ENCODE results near the gene TEX52.

TEX52 gene

DNA sequence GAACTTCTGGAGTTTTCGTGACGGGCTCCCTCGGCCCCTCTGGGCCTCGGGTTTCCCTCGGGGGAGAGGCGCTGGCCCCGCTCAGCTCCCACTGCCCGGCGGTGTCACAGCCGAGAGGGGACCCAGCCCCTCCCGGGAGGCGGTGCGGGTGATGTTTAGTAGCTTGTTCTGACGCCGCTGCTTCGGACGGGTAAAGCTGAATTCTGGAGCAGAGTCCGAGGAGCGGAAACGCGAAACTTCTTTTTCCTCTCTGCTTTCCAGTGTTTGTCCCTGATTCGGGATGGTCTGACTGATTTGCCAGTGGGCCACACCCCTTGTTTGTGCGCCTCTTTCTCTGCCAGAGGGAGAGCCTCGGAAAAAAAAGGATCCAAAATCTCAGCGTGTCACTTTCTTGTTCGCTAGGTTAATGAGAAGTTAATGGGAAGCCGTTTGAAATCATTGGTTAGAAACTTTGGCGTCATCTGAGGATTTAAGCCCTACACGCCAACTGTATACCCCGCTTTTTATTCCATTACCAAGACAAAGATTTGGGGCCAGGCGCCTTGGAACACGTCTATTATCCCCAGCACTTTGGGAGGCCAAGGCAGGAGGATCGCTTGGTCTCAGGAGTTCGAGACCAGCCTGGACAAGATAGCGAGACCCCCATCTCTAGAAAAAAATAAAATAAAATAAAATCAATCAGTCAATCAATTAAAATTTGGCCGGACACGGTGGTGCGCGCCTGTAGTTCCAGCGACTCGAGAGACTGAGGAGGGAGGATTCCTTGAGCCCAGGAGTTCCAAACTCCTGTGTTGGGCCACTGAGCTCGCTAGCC lies 34.6 kb upstream of the TEX52 start:
- peaks cover 0 to 18% (median 0%) of the 10 kb centered on the region in 11 experiments; a peak in 4 of 22 replicates for H4K20me1 ChIP-seq
- no peaks in the 10 kb centered on the region for H3K27me3 ChIP-seq
- peak overlapping the region; percentile 77 to 90 (median 86) for H3K4me3 ChIP-seq
- no peaks in the 10 kb centered on the region for H3K9me3 ChIP-seq (replicated peaks in 1 of 11)
- peak overlapping the region; percentile 77 to 90 (median 85) for H3K9ac ChIP-seq
- TF ChIP-seq Cebpa-rat (IDR thresholded peaks at IDR 0.05) = no peak
- H3K27ac ChIP-seq = peak overlapping the region; percentile 26 to 84 (median 72); a peak in 21 of 22 replicates
- H3K4me2 ChIP-seq = peak overlapping the region; percentile 79 to 94 (median 89)
- H3K36me3 ChIP-seq = peaks cover 23 to 34% (median 30%) of the 10 kb centered on the region in 11 experiments; a peak in 21 of 22 replicates
- peaks cover 17 to 27% (median 25%) of the 10 kb centered on the region in 10 experiments for H3K4me1 ChIP-seq

DNA sequence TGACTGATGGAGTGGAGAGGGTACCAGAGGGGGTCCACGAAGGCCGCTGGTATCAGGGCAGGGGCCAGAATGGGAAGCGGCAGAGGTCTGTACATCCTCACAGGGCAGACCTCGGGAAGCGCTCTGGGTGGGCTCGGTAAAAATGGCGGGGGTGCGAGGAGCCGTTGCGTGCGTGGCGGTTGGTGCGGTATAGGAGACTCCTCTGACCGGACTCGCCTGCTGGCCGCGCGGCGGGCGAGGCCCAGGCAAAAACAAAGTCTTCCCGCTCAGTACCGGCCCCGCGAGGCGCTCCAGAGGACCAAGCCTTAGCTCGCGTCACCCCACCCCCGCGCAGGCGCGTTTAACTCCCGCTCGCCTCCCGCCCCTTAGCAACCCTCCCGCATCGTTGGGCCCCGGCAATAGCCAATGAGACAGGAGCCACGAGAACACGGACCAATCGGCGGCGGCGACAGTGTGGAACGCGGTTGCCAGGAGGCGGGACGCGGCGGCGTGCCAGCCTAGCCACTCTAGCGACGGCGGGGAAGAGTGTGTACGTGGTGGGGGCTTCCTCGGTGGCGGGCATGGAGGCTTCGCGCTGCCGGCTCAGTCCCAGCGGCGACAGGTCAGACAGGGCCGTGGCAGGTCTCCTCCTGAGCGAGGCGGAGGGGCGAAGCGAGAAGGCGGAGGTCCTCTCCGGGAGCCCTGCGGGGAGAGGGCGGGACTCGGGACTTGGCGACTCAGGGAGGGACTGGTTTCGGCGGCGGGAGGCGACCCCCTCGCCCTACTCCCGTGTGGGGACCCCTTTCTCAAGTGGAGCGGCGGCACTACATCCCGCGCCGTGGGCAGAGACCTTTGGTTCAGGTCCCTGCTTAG lies 33.8 kb upstream of the TEX52 start, which contains the start of gene TULP3:
TSS of gene TULP3 (plus strand) at position 504 of the 852 bp plus-strand sequence. CDS start at position 561, 57 bp downstream.
- H3K9me3 ChIP-seq (replicated peaks in 1 of 11) = no peaks in the 10 kb centered on the region
- H3K27ac ChIP-seq = peak within 1 kb of the TSS; percentile 26 to 84 (median 74); a peak in 21 of 22 replicates
- peak within 1 kb of the TSS; percentile 79 to 94 (median 89) for H3K4me2 ChIP-seq
- peak within 1 kb of the TSS; percentile 77 to 90 (median 86) for H3K4me3 ChIP-seq
- peaks cover 31 to 43% (median 39%) of the 10 kb centered on the region in 11 experiments; a peak in 21 of 22 replicates for H3K36me3 ChIP-seq
- H3K4me1 ChIP-seq = peaks cover 17 to 27% (median 25%) of the 10 kb centered on the region in 10 experiments
- TF ChIP-seq Cebpa-rat (IDR thresholded peaks at IDR 0.05) = no peak
- peak within 1 kb of the TSS; percentile 77 to 90 (median 85) for H3K9ac ChIP-seq
- no peaks in the 10 kb centered on the region for H3K27me3 ChIP-seq
- H4K20me1 ChIP-seq = peaks cover 0 to 22% (median 0%) of the 10 kb centered on the region in 11 experiments; a peak in 5 of 22 replicates

DNA sequence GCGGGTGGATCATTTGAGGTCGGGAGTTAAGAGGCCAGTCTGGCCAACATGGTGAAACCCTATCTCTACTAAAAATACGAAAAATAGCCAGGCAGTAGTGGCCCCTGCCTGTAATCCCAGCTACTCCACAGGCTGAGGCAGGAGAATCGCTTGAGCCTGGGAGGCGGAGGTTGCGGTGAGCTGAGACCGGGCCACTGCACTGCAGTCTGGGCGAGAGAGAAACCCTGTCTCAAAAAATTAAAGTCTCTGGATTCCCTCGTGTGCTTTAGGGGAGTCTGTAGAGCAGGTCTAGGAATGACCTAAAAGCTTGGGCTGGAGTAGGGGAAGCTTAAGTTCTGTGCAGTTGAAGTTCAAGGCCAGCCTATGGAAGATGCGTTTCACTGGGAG lies 33.2 kb upstream of the TEX52 start:
- Histone ChIP-seq H3K9ac (peak overlapping the region; percentile 77 to 90 (median 84)), H3K27ac (peak overlapping the region in 10 of 11 experiments; percentile 35 to 84 (median 74); a peak in 19 of 22 replicates), H3K36me3 (peaks cover 31 to 49% (median 42%) of the 10 kb centered on the region in 11 experiments; a peak in 21 of 22 replicates), H4K20me1 (peaks cover 0 to 23% (median 5%) of the 10 kb centered on the region in 11 experiments; a peak in 6 of 22 replicates), H3K4me2 (peak overlapping the region; percentile 79 to 94 (median 89)), H3K4me3 (peak overlapping the region; percentile 77 to 90 (median 86)), H3K9me3 (replicated peaks in 1 of 11) (0 out of 22 replicates have a peak, but pooled peaks cover 0 to 2% (median 0%) of the 10 kb centered on the region in 11 experiments), H3K4me1 (peaks cover 19 to 29% (median 27%) of the 10 kb centered on the region in 10 experiments), H3K27me3 (no peaks in the 10 kb centered on the region)
- TF ChIP-seq Cebpa-rat (IDR thresholded peaks at IDR 0.05) = no peak

DNA sequence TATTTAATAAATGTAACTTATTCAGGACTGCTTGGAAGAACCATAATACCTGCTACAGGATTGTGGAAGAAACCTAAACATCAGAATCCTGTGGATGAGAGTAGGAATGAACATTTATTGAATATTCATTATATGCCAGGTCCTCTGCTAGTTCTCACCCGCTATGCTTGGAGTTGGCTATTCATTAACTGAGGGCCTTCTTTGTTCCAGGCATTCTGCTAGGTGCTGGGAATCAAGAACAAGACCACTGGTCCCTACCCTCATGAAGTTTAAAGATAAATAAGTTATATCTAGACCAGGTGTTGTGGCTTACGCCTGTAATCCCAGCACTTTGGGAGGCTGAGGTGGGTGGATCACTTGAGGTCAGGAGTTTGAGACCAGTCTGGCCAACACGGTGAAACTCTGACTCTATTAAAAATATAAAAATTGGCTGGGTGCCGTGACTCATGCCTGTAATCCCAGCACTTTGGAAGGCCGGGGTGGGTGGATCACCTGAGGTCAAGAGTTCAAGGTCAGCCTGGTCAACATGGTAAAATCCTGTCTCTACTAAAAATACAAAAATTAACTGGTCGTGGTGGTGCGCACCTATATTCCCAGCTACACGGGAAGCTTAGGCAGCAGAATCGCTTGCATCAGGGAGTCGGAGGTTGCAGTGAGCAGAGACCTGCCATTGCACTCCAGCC lies 30.1 kb upstream of the TEX52 start:
- no peak overlapping the region for H3K4me3 ChIP-seq
- peaks cover 29 to 44% (median 37%) of the 10 kb centered on the region in 10 experiments for H3K4me1 ChIP-seq
- peaks cover 33 to 76% (median 55%) of the 10 kb centered on the region in 11 experiments; a peak in 21 of 22 replicates for H3K36me3 ChIP-seq
- no peak overlapping the region for H3K27ac ChIP-seq
- TF ChIP-seq Cebpa-rat (IDR thresholded peaks at IDR 0.05) = no peak
- no peak overlapping the region for H3K9ac ChIP-seq
- no peak overlapping the region for H3K4me2 ChIP-seq
- 0 out of 22 replicates have a peak, but pooled peaks cover 0 to 5% (median 0%) of the 10 kb centered on the region in 11 experiments for H3K9me3 ChIP-seq (replicated peaks in 1 of 11)
- no peaks in the 10 kb centered on the region for H3K27me3 ChIP-seq
- peaks cover 0 to 34% (median 10%) of the 10 kb centered on the region in 11 experiments; a peak in 7 of 22 replicates for H4K20me1 ChIP-seq

DNA sequence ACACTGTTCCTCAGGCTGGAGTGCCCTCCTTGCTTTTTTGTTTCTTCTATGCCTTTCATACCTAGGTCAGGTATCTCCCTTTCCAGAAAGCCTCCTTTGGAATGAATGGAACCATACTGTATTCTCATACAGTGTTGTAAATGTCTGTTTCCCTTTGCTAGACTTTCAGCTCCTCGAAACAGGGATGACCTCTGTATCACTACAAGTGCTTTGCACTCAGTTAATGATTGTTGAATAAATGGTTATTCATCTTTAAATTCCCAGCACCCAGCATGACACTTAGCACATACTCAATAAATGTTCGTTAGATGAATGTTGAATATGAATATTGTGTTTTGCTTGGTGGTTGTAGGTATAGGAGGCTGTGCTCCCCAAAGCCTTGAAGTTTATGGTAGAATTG lies 28.0 kb upstream of the TEX52 start:
- H3K4me2 ChIP-seq = peak overlapping the region; percentile 45 to 61 (median 58)
- peak overlapping the region in 9 of 11 experiments; percentile 11 to 56 (median 36); a peak in 11 of 22 replicates for H3K27ac ChIP-seq
- peaks cover 17 to 51% (median 38%) of the 10 kb centered on the region in 10 experiments for H3K4me1 ChIP-seq
- no peaks in the 10 kb centered on the region for H3K27me3 ChIP-seq
- no peak overlapping the region for H3K4me3 ChIP-seq
- H4K20me1 ChIP-seq = peaks cover 0 to 34% (median 9%) of the 10 kb centered on the region in 11 experiments; a peak in 7 of 22 replicates
- H3K36me3 ChIP-seq = peaks cover 41 to 97% (median 72%) of the 10 kb centered on the region in 11 experiments; a peak in 21 of 22 replicates
- 0 out of 22 replicates have a peak, but pooled peaks cover 0 to 5% (median 0%) of the 10 kb centered on the region in 11 experiments for H3K9me3 ChIP-seq (replicated peaks in 1 of 11)
- peak overlapping the region in 2 of 11 experiments; percentile 17 to 18; a peak in 1 of 22 replicates for H3K9ac ChIP-seq
- no peak for TF ChIP-seq Cebpa-rat (IDR thresholded peaks at IDR 0.05)

DNA sequence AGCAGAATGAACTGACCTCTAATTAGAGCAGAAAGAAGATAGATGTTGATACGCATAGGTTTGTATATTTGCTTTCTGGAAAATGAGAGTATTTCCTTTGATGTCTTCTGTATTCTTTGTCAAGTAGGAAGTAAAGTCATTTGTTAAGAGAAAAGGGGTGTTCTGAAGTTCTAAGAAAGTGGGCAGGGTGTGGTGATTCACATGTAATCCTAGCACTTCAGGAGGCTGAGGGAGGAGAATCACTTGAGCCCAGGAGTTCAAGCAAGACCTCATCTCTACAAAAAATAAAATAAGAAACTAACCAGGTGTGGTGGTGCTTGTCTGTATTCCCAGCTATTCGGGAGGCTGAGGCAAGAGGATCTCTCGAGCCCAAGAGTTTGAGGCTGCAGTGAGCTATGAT lies 23.0 kb upstream of the TEX52 start:
- peak overlapping the region in 5 of 10 experiments; percentile 64 to 92 (median 79); a peak in 5 of 20 replicates for H3K4me3 ChIP-seq
- peaks cover 7 to 60% (median 40%) of the 10 kb centered on the region in 11 experiments; a peak in 13 of 22 replicates for H3K36me3 ChIP-seq
- H3K27me3 ChIP-seq = no peaks in the 10 kb centered on the region
- peak overlapping the region in 8 of 11 experiments; percentile 91 to 97 (median 94); a peak in 17 of 22 replicates for H3K4me2 ChIP-seq
- TF ChIP-seq Cebpa-rat (IDR thresholded peaks at IDR 0.05) = no peak
- H4K20me1 ChIP-seq = peaks cover 0 to 13% (median 7%) of the 10 kb centered on the region in 11 experiments; a peak in 7 of 22 replicates
- H3K27ac ChIP-seq = peak overlapping the region in 10 of 11 experiments; percentile 90 to 99 (median 96); a peak in 20 of 22 replicates
- H3K9me3 ChIP-seq (replicated peaks in 1 of 11) = 0 out of 22 replicates have a peak, but pooled peaks cover 0 to 2% (median 0%) of the 10 kb centered on the region in 11 experiments
- H3K9ac ChIP-seq = peak overlapping the region in 10 of 11 experiments; percentile 92 to 98 (median 96); a peak in 14 of 22 replicates
- peaks cover 49 to 82% (median 70%) of the 10 kb centered on the region in 10 experiments for H3K4me1 ChIP-seq

DNA sequence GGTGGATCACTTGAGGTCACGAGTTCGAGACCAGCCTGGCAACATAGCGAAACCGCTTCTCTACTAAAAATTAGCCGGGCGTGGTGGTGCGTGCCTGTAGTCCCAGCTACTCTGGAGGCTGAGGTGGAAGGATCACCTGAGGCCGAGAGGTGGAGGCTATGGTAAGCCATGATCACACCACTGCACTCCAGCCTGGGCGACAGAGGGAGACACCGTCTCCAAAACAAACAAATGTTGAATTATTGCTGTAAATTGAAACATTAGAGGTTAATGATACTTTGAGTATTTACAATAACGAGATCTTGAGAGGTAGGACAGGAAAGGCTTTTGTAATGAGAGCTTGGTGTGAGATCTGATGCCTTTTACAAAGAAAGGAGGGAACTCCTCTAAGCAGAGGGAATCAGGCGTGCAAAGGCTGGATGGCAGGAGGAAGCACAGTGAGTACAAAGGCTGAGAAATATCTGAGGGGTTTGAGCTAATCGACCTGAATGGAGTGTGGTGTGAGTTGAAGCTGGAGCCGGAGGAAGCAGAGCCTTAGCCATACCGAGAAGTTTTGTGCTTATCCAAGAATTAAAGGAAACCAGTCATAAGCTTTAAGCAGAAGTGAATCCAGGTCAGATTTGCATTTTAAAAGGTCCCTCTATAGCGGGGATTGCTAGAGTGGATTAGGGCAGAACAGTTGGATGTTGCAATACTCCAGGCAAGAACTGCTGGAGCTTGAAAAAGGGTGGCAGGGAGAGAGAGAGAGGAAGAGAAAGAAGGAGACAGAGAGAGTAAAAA lies 21.3 kb upstream of the TEX52 start:
- peak overlapping the region; percentile 84 to 97 (median 94) for H3K4me2 ChIP-seq
- H3K9ac ChIP-seq = peak overlapping the region; percentile 92 to 98 (median 97)
- H3K36me3 ChIP-seq = peaks cover 7 to 63% (median 46%) of the 10 kb centered on the region in 11 experiments; a peak in 18 of 22 replicates
- no peaks in the 10 kb centered on the region for H3K27me3 ChIP-seq
- H3K9me3 ChIP-seq (replicated peaks in 1 of 11) = no peaks in the 10 kb centered on the region
- H3K27ac ChIP-seq = peak overlapping the region; percentile 90 to 99 (median 96)
- peaks cover 38 to 78% (median 58%) of the 10 kb centered on the region in 10 experiments for H3K4me1 ChIP-seq
- H3K4me3 ChIP-seq = peak overlapping the region; percentile 64 to 92 (median 79)
- H4K20me1 ChIP-seq = peaks cover 0 to 15% (median under 1%) of the 10 kb centered on the region in 11 experiments; a peak in 8 of 22 replicates
- peak; percentile 92 to 99 (median 97) for TF ChIP-seq Cebpa-rat (IDR thresholded peaks at IDR 0.05)

All from BLaER1 treated with 17β-estradiol and CSF1 and Interleukin-3, amounts not matched to agents 10 nM and 100 nM (cell line).